ENCODE data around the gene MYO3A. TPM values are rescaled to one million over a fixed set of nuclear protein-coding genes. Genes with fewer than 3 reads are reported as not detected.

The MYO3A gene
- polyA plus RNA-seq, 1 donor (not counting 4 experiments of a cell fraction or from before 2014, with no cell fraction given): not detected

DNA sequence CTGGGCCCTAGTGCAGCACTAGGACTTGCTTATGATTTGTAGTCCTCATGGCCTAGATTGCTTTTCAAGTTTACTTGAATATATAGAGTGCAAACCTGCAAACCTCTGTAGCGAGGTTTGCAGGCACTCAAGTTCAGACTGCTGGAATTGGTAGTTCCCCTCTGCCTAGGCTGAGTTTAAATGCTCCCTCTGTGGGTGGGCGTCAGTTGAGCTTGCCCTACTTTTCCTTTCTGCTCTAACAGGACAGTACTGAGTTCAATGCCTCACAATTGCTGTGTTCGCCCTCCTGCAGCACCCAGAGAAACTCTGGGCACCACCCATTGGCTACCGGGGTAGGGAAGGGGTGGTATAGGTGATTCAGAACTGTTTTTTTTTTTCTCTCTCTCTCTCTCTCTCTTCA lies 31.6 kb downstream of the MYO3A start:
- Histone ChIP-seq H3K4me2 (ENCODE audit: control insufficient read depth, extremely low read depth, insufficient read depth, low read depth, low read length) (no peak overlapping the region), H3K79me2 (ENCODE audit: control insufficient read depth, insufficient read depth, low read length) (no peaks in the 10 kb centered on the region), H3K4me1 (ENCODE audit: control insufficient read depth, extremely low read depth, insufficient read depth, low read length) (no peaks in the 10 kb centered on the region), H3K4me3 (ENCODE audit: control insufficient read depth in 2 of 3, extremely low read depth in 1 of 3, insufficient read depth in 2 of 3, low read depth in 1 of 3, low read length in 3 of 3) (no peak overlapping the region), H3K9me3 (ENCODE audit: control insufficient read depth, low read depth, low read length) (peaks cover 2% of the 10 kb centered on the region), H2AFZ (ENCODE audit: control insufficient read depth, low read length) (no peak overlapping the region), H3K36me3 (ENCODE audit: control insufficient read depth in 2 of 2, extremely low read depth in 1 of 2, insufficient read depth in 2 of 2, low read length in 2 of 2) (no peaks in the 10 kb centered on the region), H3K9ac (ENCODE audit: control insufficient read depth, extremely low read depth, insufficient read depth, low read length) (no peak overlapping the region), H3K9me1 (ENCODE audit: control insufficient read depth, extremely low read depth, insufficient read depth, low read length) (no peaks in the 10 kb centered on the region), H3K27me3 (ENCODE audit: control insufficient read depth, extremely low read depth, insufficient read depth, low read length) (no peaks in the 10 kb centered on the region), H4K20me1 (ENCODE audit: control insufficient read depth, extremely low read depth, insufficient read depth, low read length) (no peaks in the 10 kb centered on the region), H3K27ac (ENCODE audit: control insufficient read depth, insufficient read depth, low read length) (no peak overlapping the region)
- TF ChIP-seq, protein P1, sequence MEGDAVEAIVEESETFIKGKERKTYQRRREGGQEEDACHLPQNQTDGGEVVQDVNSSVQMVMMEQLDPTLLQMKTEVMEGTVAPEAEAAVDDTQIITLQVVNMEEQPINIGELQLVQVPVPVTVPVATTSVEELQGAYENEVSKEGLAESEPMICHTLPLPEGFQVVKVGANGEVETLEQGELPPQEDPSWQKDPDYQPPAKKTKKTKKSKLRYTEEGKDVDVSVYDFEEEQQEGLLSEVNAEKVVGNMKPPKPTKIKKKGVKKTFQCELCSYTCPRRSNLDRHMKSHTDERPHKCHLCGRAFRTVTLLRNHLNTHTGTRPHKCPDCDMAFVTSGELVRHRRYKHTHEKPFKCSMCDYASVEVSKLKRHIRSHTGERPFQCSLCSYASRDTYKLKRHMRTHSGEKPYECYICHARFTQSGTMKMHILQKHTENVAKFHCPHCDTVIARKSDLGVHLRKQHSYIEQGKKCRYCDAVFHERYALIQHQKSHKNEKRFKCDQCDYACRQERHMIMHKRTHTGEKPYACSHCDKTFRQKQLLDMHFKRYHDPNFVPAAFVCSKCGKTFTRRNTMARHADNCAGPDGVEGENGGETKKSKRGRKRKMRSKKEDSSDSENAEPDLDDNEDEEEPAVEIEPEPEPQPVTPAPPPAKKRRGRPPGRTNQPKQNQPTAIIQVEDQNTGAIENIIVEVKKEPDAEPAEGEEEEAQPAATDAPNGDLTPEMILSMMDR (optimal IDR thresholded peaks at IDR 0.05 in 1 of 3, IDR thresholded peaks at IDR 0.05 in 1 of 3, conservative IDR thresholded peaks at IDR 0.05 in 1 of 3; ENCODE audit: extremely low read depth in 1 of 3, insufficient read depth in 2 of 3, low read length in 3 of 3): no peak
- no peak for TF ChIP-seq EZH2 (IDR thresholded peaks at IDR 0.05; ENCODE audit: low read length)
- dilution Hi-C loops (cut with MboI; ENCODE audit: extremely low pct_ligation_motif_present, low sequenced_read_pairs): no loop called here
- FAIRE-seq: no peak
- DNase-seq (ENCODE audit: low read depth, low spot score): no peak

DNA sequence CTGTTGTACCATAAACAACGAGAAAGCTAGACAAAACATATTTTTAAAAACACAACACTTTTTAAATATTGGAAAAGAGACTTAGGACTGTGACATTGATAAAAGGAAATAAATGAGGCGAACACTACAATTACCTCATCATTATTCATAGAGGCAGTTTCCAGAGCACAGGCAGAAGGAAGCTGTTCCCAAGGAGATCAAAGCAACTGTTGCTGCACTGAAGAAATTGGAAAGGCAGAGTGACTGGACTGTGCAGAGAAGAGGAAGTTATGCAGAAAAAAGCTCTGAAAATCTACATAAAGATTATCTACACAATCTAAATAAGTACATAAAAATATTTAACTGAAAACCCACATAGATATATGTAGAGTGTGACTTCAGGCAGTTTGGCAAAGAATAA lies 32.8 kb downstream of the MYO3A start:
- Histone ChIP-seq H3K9me1 (ENCODE audit: control insufficient read depth, extremely low read depth, insufficient read depth, low read length) (no peaks in the 10 kb centered on the region), H4K20me1 (ENCODE audit: control insufficient read depth, extremely low read depth, insufficient read depth, low read length) (no peaks in the 10 kb centered on the region), H3K9me3 (ENCODE audit: control insufficient read depth, low read depth, low read length) (peaks cover 2% of the 10 kb centered on the region), H3K27ac (ENCODE audit: control insufficient read depth, insufficient read depth, low read length) (no peak overlapping the region), H3K27me3 (ENCODE audit: control insufficient read depth, extremely low read depth, insufficient read depth, low read length) (no peaks in the 10 kb centered on the region), H3K4me2 (ENCODE audit: control insufficient read depth, extremely low read depth, insufficient read depth, low read depth, low read length) (no peak overlapping the region), H3K9ac (ENCODE audit: control insufficient read depth, extremely low read depth, insufficient read depth, low read length) (no peak overlapping the region), H2AFZ (ENCODE audit: control insufficient read depth, low read length) (no peak overlapping the region), H3K79me2 (ENCODE audit: control insufficient read depth, insufficient read depth, low read length) (no peaks in the 10 kb centered on the region), H3K4me1 (ENCODE audit: control insufficient read depth, extremely low read depth, insufficient read depth, low read length) (no peaks in the 10 kb centered on the region), H3K36me3 (ENCODE audit: control insufficient read depth in 2 of 2, extremely low read depth in 1 of 2, insufficient read depth in 2 of 2, low read length in 2 of 2) (no peaks in the 10 kb centered on the region), H3K4me3 (ENCODE audit: control insufficient read depth in 2 of 3, extremely low read depth in 1 of 3, insufficient read depth in 2 of 3, low read depth in 1 of 3, low read length in 3 of 3) (no peak overlapping the region)
- no peak for DNase-seq (ENCODE audit: low read depth, low spot score)
- TF ChIP-seq, protein P1 (optimal IDR thresholded peaks at IDR 0.05 in 1 of 3, IDR thresholded peaks at IDR 0.05 in 1 of 3, conservative IDR thresholded peaks at IDR 0.05 in 1 of 3; ENCODE audit: extremely low read depth in 1 of 3, insufficient read depth in 2 of 3, low read length in 3 of 3): no peak
- TF ChIP-seq EZH2 (IDR thresholded peaks at IDR 0.05; ENCODE audit: low read length): no peak
- no peak for FAIRE-seq
- dilution Hi-C loops (cut with MboI; ENCODE audit: extremely low pct_ligation_motif_present, low sequenced_read_pairs): no loop called here
